Sigmoid colon (tissue), 4 donors: Measurements from ENCODE around the gene GPHA2.

Experiments used
- EP300 ChIP-seq, 4 donors: sonication (generic); formaldehyde crosslinking; IDR thresholded peaks; one replicate each; pipeline ENCODE4 v1.6.1; 2017; ENCODE audit warnings: antibody characterized with exemption in 4 of 4
- POLR2A ChIP-seq, 2 donors: fragments of 450-650 bp; IDR thresholded peaks; one replicate each; pipeline ENCODE4 v1.6.1; 2016; ENCODE audit warnings: antibody characterized with exemption in 2 of 2, mild to moderate bottlenecking in 2 of 2, moderate library complexity in 2 of 2
- POLR2AphosphoS5 ChIP-seq, 4 donors: sonication (generic); formaldehyde crosslinking; IDR thresholded peaks; one replicate each; pipeline ENCODE4 v1.6.1; 2017; ENCODE audit warnings: antibody characterized with exemption in 4 of 4
- TF ChIP-seq, protein P1 (sequence below), 4 experiments: fragments of 450-650 bp in 3 of 4; fragments of 200-600 bp in 1 of 4; IDR thresholded peaks; one replicate each; pipeline ENCODE4 v1.5.1; 2016 to 2019; ENCODE audit warnings: antibody characterized with exemption in 4 of 4, mild to moderate bottlenecking in 3 of 4, moderate library complexity in 2 of 4

DNA sequence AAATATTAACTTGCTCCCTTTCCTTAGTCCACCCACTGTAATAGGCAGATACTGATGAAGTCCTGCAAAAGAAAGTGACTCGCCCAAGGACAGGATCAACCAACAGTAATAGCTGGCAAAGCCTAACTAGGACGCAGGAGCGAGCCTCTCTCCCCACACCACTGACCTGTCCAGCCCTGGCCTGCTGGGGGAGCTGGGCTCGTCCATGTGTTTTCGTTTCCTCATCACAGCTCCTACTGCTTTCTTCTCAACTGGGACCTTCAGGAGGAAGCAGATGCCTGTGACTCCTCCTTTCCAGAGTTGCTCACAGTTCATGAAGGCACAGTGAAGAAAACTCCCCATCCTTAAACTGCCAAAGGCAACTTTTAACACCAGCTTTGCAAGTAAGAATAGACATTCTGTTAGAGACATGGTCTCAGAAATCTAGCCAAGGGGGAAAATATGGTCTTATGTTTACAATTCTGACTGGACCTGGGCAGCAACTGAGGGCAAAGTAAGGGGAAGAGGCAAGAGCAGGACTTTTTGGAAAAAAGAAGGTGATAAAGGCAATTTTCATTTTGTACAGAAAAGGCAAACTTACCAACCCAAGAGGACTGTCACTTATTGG lies 11.6 kb upstream of the GPHA2 start:
- TF ChIP-seq, protein P1, sequence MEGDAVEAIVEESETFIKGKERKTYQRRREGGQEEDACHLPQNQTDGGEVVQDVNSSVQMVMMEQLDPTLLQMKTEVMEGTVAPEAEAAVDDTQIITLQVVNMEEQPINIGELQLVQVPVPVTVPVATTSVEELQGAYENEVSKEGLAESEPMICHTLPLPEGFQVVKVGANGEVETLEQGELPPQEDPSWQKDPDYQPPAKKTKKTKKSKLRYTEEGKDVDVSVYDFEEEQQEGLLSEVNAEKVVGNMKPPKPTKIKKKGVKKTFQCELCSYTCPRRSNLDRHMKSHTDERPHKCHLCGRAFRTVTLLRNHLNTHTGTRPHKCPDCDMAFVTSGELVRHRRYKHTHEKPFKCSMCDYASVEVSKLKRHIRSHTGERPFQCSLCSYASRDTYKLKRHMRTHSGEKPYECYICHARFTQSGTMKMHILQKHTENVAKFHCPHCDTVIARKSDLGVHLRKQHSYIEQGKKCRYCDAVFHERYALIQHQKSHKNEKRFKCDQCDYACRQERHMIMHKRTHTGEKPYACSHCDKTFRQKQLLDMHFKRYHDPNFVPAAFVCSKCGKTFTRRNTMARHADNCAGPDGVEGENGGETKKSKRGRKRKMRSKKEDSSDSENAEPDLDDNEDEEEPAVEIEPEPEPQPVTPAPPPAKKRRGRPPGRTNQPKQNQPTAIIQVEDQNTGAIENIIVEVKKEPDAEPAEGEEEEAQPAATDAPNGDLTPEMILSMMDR (IDR thresholded peaks at IDR 0.05): no peak
- TF ChIP-seq POLR2A (IDR thresholded peaks at IDR 0.05) (no peak), EP300 (IDR thresholded peaks at IDR 0.05) (no peak), POLR2AphosphoS5 (IDR thresholded peaks at IDR 0.05) (no peak)
